HG03571 (cell line): ENCODE results near the gene TBX1.
"Not testable (repeated sequence)": the region's sequence is repeated elsewhere in the genome, so short reads cannot be mapped to it uniquely, and the experiment has no call there.

Experiments
- ATAC-seq: cut with Tn5 transposase; IDR thresholded peaks from one replicate; pipeline ENCODE4 v1.9.1; 2021; ENCODE audit not compliant: unreplicated experiment

The TBX1 gene

DNA sequence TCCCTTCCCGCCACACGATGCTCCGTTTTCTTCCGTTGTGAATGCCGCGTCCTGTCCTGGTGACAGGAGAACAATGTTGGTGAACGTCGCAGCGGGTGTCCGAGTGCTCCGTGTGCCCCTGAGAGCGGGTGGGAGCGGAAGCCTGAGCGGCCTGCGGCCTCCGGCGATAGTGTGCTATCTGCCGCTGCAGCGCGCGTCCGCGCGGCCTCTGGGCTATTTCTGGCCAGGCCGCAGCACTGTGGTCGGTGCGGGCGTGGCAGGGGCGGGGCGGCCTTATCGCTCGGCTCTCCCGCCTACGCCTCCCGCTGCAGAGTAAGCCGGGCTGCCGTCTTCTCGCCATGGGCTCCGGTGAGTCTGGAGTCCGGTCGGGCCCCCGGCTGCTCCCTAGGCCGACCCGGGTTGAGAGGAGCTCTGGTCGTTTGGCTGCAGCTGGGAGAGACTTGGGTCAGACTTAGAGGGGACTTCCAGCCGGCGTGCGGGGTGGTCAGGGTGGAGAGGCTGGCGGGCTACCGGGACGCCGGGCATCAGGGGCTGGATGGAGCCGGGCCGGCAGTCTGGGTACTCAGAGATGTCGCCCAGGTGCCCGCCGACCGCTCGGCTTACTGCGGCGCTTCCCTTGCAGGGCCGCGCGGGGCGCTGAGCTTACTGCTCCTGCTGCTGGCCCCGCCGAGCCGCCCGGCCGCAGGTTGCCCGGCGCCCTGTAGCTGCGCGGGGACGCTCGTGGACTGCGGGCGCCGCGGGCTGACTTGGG lies 37.2 kb upstream of the TBX1 start, which contains the start of gene GP1BB:
Gene GP1BB, plus strand, starts transcription at position 308 of the 751 bp plus-strand sequence. Its CDS starts 31 bp downstream, at position 339.
- no peak for ATAC-seq

DNA sequence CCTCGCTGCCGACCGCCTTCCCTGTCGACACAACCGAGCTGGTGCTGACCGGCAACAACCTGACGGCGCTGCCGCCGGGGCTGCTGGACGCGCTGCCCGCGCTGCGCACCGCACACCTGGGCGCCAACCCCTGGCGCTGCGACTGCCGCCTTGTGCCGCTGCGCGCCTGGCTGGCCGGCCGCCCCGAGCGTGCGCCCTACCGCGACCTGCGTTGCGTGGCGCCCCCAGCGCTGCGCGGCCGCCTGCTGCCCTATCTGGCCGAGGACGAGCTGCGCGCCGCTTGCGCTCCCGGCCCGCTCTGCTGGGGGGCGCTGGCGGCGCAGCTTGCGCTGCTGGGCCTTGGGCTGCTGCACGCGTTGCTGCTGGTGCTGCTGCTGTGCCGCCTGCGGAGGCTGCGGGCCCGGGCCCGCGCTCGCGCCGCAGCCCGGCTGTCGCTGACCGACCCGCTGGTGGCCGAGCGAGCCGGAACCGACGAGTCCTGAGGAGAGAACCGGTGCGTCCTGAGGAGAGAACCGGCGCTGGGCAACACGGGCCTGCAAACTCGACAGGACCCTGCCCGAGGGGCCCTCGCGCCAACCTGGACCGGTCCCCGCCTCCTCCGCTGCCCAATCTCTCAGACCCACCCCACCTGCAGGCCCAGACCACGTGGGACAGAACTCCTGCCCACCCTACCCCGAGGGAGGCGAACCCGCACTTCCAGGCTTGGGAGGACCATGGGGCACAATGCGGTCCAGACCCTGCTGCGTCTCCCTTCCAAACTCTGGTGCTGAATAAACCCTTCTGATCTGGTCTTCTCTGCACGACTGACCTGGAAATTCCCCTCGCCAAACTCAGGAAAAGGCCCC lies 36.4 kb upstream of the TBX1 start:
- no peak for ATAC-seq

DNA sequence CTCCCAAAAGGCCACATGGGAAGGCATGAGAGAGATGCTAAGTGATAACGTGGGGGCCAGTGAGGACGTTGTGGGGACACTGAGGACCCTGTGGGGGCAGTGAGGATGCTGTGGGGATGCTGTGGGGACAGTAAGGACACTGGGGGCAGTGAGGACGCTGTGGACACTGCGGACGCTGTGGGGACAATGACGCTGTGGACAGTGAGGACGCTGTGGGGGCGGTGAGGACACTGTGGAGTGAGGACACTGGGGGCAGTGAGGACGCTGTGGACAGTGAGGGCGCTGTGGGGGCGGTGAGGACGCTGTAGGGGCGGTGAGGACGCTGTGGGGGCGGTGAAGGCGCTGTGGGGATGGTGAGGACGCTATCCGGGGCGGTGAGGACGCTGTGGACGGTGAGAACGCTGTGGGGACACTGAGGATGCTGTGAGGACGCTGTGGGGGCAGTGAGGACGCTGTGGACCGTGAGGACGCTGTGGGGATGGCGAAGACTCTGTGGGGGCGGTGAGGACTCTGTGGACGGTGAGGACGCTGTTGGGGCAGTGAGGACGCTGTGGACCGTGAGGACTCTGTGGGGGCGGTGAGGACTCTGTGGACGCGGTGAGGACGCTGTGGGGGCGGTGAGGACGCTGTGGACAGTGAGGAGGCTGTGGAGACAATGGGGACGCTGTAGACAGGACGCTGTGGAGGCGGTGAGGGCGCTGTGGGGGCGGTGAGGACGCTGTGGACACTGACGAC lies 35.5 kb upstream of the TBX1 start:
- no peak for ATAC-seq

DNA sequence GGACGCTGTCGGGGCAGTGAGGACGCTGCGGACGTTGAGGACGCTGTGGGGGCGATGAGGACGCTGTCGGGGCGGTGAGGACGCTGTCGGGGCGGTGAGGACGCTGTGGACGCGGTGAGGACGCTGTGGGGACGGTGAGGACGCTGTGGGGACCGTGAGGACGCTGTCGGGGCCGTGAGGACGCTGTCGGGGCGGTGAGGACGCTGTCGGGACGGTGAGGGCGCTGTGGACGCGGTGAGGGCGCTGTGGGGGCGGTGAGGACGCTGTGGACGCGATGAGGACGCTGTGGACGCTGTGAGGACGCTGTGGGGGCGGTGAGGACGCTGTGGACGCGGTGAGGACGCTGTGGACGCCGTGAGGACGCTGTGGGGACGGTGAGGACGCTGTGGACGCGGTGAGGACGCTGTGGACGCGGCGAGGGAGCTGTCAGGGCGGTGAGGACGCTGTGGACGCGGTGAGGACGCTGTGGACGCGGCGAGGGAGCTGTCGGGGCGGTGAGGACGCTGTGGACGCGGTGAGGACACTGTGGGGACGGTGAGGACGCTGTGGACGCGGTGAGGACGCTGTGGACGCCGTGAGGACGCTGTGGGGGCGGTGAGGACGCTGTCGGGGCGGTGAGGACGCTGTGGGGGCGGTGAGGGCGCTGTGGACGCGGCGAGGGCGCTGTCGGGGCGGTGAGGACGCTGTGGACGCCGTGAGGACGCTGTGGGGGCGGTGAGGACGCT lies 34.4 kb upstream of the TBX1 start:
- ATAC-seq, result not testable (repeated sequence)

DNA sequence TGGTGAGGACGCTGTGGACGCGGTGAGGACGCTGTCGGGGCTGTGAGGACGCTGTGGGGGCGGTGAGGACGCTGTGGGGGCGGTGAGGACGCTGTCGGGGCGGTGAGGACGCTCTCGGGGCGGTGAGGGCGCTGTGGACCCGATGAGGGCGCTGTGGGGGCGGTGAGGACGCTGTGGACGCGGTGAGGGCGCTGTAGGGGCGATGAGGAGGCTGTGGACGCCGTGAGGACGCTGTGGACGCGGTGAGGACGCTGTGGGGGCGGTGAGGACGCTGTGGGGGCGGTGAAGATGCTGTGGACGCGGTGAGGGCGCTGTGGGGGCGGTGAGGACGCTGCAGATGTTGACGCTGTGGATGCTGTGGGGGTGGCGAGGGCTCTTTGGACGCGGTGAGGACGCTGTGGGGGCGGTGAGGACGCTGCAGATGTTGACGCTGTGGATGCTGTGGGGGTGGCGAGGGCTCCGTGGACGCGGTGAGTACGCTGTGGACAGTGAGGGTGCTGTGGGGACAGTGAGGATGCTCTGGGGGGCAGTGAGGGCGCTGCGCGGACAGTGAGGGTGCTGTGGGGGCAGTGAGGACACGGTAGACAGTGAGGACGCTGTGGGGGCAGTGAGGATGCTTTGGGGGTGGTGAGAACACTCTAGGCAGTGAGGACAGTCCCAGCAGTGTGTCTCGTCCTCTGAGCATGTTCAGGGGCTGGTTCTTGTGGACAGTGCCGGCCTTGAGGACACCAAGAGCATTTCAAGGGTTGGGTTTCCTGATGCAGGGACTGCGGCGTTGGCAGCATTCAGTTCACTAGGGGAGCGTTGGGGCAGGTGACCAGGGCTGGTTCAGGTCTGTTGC lies 33.0 kb upstream of the TBX1 start:
- no peak for ATAC-seq

DNA sequence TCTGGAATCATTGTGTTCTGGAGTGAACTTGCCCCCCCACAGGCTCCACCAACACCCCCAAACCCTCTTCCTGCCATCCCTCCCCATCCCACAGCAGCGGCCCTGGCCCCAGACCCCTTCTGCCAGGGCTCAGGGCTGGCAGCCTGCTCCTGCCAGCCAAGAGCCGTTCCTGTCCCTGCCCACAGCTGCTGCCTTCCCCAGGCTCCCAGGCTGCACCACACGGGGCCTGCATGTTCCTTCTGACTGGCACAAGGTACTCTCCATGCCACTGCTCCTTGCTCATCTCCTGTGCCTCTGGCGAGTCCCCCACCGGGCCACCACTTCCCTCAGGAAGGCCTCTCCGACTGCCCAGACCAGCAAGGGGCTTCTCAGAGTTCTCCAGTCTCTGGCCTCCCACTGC lies 32.3 kb upstream of the TBX1 start:
- no peak for ATAC-seq

DNA sequence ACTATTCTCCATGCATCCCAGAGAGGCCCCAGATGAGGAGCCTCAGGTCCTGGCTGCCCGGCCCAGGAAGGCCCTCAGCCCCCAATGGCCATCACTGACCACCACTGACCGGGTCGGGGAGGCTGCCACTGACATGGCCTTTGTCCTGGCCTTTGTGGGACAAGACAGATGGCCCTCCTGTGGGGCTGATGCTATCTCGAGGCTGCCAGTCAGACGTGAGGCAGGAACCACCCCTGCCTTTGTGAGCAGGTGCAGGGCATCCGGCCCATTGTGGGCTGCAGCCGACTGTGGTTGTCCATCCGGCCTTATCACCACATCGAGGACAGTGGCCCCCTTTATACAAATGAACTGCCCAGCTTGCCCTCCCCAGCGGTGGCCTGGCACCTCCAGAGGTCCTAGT lies 31.7 kb upstream of the TBX1 start:
- ATAC-seq, result no peak

DNA sequence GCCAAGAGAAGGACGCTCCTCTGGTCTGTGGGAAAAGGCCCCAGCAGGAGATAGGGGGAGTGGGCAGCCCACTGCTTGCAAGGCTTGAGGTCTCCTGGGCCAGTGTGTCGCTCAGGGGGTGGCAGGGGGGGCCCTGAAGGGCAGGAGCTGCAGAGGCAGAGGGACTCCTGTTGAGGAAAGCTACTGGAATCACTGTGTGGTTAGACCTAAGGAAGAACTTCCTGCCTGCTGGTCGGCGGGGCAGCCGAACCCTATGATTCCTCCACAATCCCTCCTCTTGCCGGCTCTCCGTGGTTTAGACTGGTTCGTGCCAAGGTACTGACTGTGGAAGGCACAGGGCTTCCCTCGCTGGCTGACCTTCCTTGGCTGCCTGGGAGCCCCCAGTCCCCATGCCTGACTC lies 31.1 kb upstream of the TBX1 start:
- no peak for ATAC-seq

DNA sequence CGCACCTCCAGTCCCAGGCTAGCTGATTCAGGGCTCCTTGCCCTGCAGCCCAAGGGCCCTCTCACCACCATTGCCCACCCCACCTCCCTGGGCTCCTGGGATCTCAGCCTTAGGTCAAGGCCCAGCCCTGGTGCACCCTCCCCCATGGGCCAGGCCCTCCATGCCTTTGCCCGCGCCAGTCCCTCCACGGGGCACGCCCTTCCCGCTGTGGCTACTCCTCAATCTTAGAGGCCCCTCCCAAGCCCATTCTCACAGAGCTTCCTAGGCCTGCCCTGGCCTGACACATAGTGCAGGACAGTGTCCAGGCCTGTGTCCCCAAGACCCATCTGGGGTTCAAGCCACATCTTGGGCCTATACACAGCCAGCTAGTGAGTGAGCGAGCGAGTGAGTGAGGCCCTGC lies 30.4 kb upstream of the TBX1 start:
- no peak for ATAC-seq

DNA sequence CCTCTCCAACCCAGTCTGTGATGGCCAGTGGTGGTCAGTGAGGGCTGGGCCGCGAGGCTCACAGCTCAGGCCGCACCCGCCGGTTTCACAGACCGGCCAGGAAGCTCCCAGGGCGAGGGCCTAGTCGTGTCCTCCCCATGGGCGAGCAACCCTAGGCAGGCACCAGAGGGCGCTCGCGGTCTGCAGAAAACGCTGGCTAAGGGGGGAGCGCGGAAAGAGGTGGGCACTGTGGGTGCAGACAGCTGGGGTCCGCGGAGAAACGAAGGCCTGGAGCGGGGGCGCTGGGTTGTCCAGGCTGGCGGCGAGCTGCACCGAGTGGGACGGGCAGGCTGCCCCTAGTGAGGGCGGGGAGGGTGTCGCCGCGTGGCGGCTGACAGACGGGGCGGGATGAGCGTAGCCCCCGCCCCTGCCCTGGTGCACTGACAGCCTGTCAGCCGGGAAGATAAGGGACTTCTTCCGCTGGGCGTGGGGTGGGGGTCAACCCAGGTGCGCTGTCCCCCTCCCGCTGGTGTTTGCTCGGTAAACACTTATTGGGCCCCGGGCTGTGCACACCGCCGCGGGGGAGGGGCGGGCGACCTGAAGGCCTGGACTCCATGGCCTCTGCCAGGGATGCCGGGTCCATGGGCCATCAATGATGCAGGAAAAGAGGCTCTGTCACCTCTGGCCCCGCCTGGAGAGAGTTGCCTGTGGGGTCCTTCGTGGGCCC lies 29.8 kb upstream of the TBX1 start:
- no peak for ATAC-seq

DNA sequence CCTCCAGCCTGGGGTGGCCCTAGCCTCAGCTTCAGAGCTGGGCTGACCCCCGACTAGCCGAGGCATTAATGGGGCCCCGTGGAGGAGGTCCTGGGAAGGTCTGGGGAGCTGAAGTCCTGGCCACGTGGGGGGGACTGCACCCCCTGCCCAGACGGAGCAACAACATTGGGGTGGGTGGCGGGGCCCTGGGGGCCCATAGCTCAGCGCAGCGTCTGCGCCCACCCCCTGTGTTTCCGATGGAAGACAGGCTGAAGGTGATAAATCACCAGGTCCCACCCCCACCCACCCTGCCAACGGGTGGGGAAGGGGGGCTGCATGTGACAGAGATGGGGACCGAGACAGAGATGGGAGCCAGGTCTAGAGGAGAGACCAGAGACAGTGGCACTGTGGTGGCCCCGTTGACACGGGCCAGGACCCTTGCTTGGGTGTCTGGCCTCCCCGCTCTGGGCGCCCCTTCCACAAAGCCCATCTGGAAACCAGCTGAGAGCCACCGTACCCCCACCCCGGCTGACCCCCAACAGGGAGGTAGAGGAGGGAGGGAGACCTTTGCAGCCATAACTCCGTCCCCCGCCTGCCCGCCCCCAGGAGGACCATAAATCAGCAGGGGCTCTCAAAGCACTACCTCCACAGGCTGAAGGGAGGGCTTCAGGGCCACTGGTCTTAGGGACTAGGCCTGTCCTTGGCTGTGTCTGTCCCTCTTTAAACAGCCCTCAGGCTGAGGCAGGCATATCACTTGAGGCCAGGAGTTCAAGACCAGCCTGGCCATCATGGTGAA lies 29.0 kb upstream of the TBX1 start:
- ATAC-seq, result no peak

DNA sequence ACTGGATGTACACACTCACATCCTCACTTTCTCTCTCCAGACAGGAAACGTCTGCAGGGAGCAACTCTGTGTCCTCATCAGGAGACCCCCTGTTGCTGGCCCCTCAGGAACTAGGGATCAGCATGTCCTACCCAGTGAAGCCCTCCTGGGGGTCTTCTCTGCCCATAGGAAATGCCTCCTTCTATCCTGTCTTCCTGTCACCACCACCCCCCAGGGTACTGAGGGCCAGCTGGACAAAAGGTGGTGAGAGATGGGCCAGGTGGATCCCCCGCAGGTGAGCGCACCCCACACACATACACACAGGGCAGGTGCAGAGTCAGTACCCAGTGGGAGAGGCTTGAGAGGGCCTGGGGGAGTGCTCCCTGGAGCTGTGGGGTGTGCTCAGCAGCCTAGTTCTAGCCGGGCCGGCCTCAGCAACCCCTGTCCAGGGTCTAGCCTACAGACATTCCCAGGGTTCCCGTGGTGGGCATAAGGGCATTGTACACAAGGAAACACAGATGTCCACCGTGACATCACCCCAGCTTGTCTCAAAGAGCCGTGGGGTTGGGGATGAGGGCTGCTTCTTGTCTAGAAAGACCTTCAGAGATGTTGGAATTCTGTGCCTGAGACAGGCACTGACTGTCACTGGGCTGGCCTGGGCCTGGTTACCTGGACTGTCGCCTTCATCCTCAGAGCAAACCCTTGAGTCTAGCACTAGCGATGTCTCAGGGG lies 28.0 kb upstream of the TBX1 start:
- ATAC-seq, result no peak

DNA sequence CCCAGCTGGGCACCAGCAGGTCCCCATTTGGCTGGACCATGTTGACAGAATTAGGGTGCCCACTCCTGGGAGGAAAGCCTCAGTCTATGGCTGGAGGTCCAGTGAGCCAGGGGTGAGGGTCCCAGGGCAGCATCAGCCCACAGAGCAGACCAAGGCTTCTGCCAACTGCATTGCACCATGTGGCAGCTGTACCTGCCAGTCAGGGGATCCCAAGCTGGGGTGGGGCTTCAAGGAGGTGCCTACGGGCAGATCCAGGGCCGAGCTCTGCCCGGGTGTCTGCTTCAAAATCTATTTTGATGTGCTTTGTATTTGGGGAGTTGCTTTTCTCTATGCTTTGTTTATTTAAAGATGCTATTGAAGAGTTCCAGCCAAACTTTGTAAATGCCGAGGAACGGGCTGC lies 26.8 kb upstream of the TBX1 start:
- ATAC-seq, result no peak

DNA sequence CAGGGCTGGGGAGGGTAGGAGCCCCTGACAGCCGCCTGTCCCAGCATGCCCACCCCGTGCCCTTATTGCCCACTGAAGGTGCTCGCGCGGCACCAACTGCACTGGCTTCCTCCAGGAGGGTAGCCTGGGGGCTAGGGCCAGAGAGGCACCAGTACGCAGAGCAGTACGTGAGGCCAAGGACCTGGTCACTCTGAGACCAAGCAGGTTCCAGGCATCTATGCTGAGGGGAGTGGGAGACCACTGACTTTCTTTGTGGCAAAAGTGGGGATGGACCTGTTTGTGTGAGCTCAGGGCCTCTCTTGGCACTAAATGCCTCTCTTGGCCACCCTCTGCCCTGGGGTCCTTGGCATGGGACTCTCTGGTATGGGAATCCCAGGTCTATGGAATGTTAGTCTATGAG lies 26.4 kb upstream of the TBX1 start:
- no peak for ATAC-seq

DNA sequence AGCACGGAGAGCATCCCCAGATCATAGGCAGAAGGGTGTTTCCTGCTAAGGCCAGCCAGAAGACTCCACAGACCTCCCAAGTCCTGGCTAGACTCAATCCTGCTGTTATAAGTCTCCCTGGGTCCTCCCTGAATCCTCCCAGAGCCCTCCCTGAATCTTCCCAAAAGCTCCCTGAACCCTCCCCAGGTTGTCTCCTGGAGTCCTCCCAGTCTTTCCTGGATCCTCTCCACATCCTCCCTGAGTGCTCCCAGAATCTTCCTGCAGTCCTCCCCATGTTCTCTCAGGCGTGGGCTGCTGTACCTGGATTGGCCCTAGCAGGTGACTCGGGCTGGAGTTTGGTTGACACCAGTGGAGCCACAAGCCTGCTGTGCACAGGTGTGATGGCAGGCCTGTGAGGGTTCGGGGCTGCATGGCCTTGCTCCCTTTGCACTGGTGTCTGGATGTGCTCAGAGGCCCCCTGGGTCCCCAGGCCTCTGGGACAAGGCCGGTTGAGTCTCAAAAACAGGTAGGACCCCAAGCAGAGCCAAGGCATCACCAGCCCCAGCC lies 25.7 kb upstream of the TBX1 start:
- no peak for ATAC-seq

DNA sequence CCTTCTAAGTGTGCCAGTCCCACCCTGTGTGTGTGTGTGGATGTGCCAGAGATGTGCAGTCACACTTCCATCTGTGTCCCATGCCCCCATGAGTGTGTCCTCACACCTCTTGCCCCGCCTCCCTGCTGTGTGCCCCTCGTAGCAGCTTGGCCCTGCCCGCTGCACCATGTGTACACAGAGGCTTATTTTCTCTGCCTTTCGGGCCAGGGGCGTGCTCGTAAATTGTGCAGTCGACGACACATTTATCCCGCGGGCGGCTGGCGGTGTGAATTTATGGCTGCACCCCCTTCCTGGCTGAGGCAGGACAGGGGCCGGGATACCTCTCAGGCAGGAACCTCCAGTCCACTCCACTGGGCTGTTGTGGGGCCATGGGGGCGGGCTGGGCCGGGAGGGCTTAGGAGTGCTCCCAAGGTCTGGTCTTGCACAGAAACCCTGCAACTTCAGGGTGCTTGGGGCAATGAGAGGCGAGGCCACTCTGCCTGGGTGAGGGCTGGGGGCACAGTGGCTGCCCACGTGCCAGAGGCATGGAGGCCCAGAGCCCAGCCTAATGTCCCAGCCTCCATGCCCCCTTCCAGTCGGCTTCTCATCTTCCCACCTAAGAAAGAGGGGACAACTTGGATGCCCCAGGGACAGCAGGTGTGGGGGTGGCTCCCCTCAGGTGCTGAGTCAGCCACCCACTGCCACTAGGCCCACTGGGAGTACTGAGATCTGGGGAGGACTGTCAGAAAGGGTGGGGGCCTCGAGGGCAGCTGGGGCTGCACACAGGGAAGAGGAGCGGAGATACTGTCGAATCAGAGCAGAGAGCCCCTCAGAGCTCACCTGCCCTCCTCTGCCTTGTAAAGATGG lies 24.7 kb upstream of the TBX1 start:
- no peak for ATAC-seq
